NCI-H2107 treated with DMSO at 0.1 percent for 48 hours (cell line): ENCODE measurements around the gene STX5.
A peak's percentile ranks its signal among the peaks of the same experiment; 100 is the strongest.
"Not testable (repeated sequence)": the region's sequence is repeated elsewhere in the genome, so short reads cannot be mapped to it uniquely, and the experiment has no call there.

Experiments used
- DNase-seq: peaks from one replicate; lab custom pipeline; 2025; ENCODE audit not compliant: unreplicated experiment; lab: John Stamatoyannopoulos, UW

STX5 gene

GRCh38 chr11:62832336-62833234, 734 bp upstream of the STX5 start, which contains the start of gene TEX54:
Gene TEX54, minus strand, starts transcription at chr11:62832841.
- no peak for DNase-seq

- no peak for DNase-seq
Observed at GRCh38 chr11:62830904-62831519, 839 bp downstream of the STX5 start.

- DNase-seq = not testable (repeated sequence)
Observed at GRCh38 chr11:62828130-62828529, 3.7 kb downstream of the STX5 start.

- no peak for DNase-seq
Observed at GRCh38 chr11:62823677-62824076, 8.2 kb downstream of the STX5 start.

GRCh38 chr11:62817129-62817528, 14.7 kb downstream of the STX5 start:
- DNase-seq = no peak

- no peak for DNase-seq
Observed at GRCh38 chr11:62816557-62816956, 15.3 kb downstream of the STX5 start.

- no peak for DNase-seq
Observed at GRCh38 chr11:62811659-62812058, 20.2 kb downstream of the STX5 start.

GRCh38 chr11:62810748-62811147, 21.1 kb downstream of the STX5 start:
- no peak for DNase-seq

GRCh38 chr11:62806611-62807121, 25.2 kb downstream of the STX5 start:
- no peak for DNase-seq

GRCh38 chr11:62805961-62806441, 25.9 kb downstream of the STX5 start:
- DNase-seq = no peak

- DNase-seq = peak; percentile 82
Observed at GRCh38 chr11:62805076-62805892, 26.6 kb downstream of the STX5 start, which contains the start of gene NXF1. Gene NXF1, minus strand, starts transcription at chr11:62805440. Its CDS starts 84 bp downstream, at chr11:62805356.

GRCh38 chr11:62804310-62805075, 27.4 kb downstream of the STX5 start:
- DNase-seq = no peak

- no peak for DNase-seq
Observed at GRCh38 chr11:62801071-62801470, 30.8 kb downstream of the STX5 start.

- DNase-seq = no peak
Observed at GRCh38 chr11:62799486-62799885, 32.4 kb downstream of the STX5 start.

GRCh38 chr11:62796281-62796680, 35.6 kb downstream of the STX5 start:
- DNase-seq = no peak

GRCh38 chr11:62794201-62794775, 37.6 kb downstream of the STX5 start:
- DNase-seq = no peak

- DNase-seq = no peak
Observed at GRCh38 chr11:62792202-62792575, 39.7 kb downstream of the STX5 start.

- peak; percentile 38 for DNase-seq
Observed at GRCh38 chr11:62791501-62792201, 40.2 kb downstream of the STX5 start, which contains the start of gene TMEM223. Gene TMEM223, minus strand, starts transcription at chr11:62792006. Its CDS starts 12 bp downstream, at chr11:62791994.

- no peak for DNase-seq
Observed at GRCh38 chr11:62789576-62789975, 42.3 kb downstream of the STX5 start.
